GM21423 (cell line): Measurements from ENCODE around the gene ADPGK.
"Not testable (repeated sequence)": the region's sequence is repeated elsewhere in the genome, so short reads cannot be mapped to it uniquely, and the experiment has no call there.

Experiments used
- ATAC-seq: cut with Tn5 transposase; IDR thresholded peaks from one replicate; pipeline ENCODE4 v1.9.1; 2021; ENCODE audit warnings: mild to moderate bottlenecking, moderate library complexity; ENCODE audit not compliant: unreplicated experiment

ADPGK gene

GRCh38 chr15:72751751-72752455 lies 31.7 kb downstream of the ADPGK start:
- no peak for ATAC-seq

GRCh38 chr15:72749700-72750099 lies 33.9 kb downstream of the ADPGK start:
- no peak for ATAC-seq

- ATAC-seq: peak; percentile 71
Observed at GRCh38 chr15:72740219-72740618, 43.3 kb downstream of the ADPGK start.

DNA sequence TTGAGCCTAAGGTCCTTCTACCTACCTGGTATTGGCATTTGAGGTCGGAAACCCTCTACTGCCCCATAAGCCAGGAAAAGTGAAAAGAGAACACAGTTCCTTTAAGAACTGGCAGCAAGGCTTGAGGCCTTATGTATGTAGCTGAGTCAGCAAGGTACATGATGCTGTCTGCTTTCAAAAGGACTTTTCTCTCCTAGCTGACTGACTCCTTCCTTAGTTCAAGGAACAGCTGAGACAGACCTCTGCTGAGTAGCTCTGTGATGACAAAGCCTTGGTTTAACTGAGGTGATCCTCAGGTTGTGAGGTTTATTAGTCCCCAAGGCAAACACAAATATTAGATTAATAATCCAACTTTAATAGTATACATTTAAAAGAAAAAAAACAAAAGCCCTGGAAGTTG lies 45.8 kb downstream of the ADPGK start:
- no peak for ATAC-seq

DNA sequence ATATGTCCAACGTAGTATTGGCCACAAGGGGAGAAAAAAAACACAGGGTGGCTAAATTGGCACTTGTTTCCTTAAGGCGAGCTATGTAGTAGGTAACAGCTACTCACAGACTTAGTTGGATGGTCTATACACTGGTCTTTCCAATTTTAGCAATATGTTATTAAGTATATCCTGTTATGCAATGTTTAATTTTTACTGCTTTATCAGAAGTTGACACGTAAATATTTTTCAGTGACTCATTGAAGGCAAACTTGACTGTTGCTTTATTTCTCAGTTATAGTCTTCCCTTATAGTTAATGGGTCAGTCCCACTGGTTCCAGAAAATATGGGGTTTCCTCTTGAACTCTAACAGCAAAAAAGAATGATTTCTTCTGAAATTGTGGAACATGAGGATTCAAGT lies 46.5 kb downstream of the ADPGK start:
- no peak for ATAC-seq

DNA sequence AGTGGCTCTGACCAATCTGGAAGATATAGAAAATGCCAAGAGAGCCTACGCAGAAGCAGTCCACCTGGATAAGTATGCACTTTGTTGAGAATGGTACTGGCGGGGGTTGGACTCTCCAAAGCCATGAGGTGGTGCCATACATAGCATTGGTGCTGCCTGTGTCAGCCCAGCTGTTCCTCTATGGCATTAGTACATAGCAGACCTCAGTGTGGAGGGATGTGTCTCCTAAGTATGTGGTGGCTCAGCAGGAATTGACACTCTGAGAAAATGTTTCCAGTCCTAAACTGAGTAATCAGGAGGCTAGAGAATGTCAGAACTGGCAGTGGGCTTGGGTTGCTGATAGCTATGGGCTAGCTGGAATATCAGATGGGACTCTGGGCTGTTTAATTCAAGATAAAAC lies 48.4 kb downstream of the ADPGK start:
- no peak for ATAC-seq

- no peak for ATAC-seq
Observed at GRCh38 chr15:72733941-72734738, 49.4 kb downstream of the ADPGK start.

- ATAC-seq: no peak
Observed at GRCh38 chr15:72732516-72732915, 51.0 kb downstream of the ADPGK start.

GRCh38 chr15:72732086-72732485 lies 51.5 kb downstream of the ADPGK start:
- ATAC-seq: no peak

GRCh38 chr15:72728821-72729220 lies 54.7 kb downstream of the ADPGK start:
- no peak for ATAC-seq

DNA sequence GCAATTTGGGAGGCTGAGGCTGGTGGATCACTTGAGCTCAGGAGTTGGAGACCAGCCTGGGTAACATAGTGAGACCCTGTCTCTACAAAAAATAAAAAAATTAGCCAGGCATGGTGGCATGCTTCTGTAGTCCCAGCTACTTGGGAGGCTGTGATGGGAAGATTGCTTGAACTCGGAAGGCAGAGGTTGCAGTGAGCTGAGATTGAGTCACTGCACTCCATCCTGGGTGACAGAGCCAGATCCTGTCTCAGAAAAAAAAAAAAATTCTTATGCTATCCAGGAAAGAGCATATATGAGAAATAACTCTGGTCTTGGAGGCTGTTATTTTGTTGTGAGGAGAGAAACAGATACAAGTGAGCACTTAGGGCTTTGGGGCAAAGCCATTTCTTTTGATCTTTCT lies 55.3 kb downstream of the ADPGK start:
- ATAC-seq: not testable (repeated sequence)

DNA sequence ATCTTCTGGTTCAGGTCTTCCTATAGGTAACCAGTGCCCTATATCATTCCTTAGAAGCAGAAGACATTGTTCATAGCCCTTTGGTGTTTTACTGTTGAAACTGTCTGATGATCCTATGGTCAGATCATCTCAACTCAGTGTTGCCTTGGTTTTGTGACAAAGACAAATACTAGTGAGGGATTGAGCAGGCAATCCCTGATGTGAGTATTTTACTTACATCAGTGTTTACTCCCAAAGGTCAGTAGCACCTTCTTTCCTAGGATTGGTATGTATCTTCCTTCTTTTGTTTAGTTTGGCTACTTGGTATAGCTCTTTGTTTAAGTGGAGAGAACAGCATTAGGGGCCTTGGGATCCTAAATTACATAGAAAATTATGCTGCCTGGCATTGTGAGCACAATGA lies 56.4 kb downstream of the ADPGK start:
- no peak for ATAC-seq

DNA sequence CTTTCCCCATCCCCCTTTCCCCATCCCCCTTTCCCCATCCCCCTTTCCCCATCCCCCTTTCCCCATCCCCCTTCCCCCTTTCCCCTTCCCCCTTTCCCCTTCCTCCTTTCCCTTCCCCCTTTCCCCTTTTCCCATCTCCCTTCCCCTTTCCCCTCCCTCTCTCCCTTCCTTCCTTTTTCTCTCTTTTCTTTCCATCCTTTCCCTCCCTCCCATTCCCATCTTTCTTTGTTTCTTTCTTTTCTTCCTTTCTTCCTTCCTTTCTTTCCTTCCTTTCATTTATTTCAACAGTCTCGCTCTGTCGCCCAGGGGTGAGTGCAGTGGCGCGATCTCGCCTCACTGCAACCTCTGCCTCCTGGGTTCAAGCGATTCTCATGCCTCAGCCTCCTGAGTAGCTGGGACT lies 57.7 kb downstream of the ADPGK start:
- not testable (repeated sequence) for ATAC-seq

DNA sequence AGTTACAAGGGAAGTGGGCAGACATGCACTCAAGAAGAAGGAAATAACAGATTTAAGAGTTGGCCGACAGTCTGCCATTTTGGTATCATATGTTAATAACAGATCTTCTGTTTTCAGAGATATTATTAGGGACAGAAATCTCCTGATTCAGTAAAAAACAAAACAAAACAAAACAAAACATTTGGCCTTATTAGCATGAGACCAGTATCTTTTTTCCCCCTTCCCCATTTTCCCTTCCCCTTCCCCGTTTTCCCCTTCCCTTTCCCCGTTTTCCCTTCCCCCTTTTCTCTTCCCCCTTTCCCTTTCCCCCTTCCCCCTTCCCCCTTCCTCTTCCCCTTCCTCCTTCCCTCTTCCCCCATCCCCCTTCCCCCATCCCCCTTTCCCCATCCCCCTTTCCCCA lies 58.1 kb downstream of the ADPGK start:
- ATAC-seq: no peak

DNA sequence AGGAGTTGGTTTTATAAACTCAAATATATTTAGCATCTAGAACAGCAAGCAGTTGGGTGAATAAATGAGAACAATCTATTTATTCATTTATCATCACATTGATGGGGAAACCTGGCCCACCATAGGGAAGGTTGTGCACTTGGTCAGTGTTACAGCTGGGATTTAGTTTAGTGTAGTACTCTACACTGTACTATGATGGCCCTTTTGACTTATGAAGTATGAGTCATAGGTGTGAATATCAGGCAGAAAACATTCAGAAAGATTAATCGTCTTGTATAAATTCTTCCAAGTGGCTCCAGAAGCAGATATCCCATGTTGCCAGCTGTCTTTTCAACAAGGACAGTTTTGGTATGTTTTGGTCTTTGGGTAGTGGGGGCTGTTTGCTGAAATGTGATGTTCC lies 59.5 kb downstream of the ADPGK start:
- no peak for ATAC-seq

DNA sequence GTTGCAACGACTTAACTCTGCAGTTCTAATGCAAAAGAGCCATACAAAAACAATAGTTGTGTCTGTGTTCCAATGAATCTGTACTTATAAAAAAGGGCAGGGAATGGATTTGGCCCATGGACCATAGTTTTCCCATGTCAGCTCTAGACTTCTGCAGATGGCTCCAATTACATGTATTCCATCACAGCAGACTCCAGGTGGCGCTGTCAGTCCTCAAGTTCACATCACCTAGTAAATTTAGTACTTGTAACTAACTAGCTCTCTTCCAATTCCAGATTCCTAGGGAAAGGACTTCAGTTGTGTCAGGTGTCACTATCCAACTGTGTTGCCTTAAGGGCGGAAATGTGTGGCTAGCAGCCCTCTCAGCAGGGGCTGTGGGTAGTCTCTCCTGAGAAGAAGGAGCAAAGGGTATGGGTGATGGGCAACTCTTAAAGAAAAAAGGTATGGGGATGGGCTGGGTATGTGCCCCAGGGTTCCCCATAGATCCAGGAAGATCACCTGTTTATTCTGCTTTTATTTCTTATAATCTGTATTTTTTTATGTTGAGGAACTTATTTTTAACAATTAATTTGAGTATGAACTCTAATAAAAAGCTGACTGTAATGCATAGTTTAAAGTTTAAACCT lies 61.4 kb downstream of the ADPGK start:
- no peak for ATAC-seq

GRCh38 chr15:72708551-72709303 lies 74.8 kb downstream of the ADPGK start:
- not testable (repeated sequence) for ATAC-seq

- no peak for ATAC-seq
Observed at GRCh38 chr15:72706266-72706665, 77.3 kb downstream of the ADPGK start.
